Heart left ventricle (tissue), 16 donors: ENCODE data around the gene LIMS2. TPM values are rescaled to one million over a fixed set of nuclear protein-coding genes. Genes with fewer than 3 reads are reported as not detected.

Source experiments
- ATAC-seq, 4 donors: fragments of 200-7000 bp; cut with Tn5 transposase; one replicate each; pipeline ENCODE4 v1.9.1; 2020 to 2022; ENCODE audit warnings: moderate library complexity in 4 of 4, mild to moderate bottlenecking in 3 of 4, moderate number of reproducible peaks in 1 of 4
- DNase-seq, 5 donors: peaks; one replicate each; pipeline ENCODE4 v3.0.0-alpha.2; 2020
- H3K27ac ChIP-seq, 12 donors: fragments of 200-600 bp; sonication (generic) in 4 of 12; one replicate each; pipeline versions ENCODE4 v1.5.0 to v1.8.0; 2016 to 2022; ENCODE audit warnings: mild to moderate bottlenecking in 2 of 12
- H3K27me3 ChIP-seq, 9 donors: fragments of 200-600 bp; sonication (generic) in 2 of 9; one replicate each; pipeline versions ENCODE4 v1.5.1 to v1.8.0; 2016 to 2022; ENCODE audit warnings: mild to moderate bottlenecking in 3 of 9
- H3K36me3 ChIP-seq, 9 donors: fragments of 200-600 bp; sonication (generic) in 2 of 9; one replicate each; pipeline versions ENCODE4 v1.5.0 to v1.8.0; 2018 to 2022; ENCODE audit warnings: mild to moderate bottlenecking in 2 of 9
- H3K4me1 ChIP-seq, 12 donors: fragments of 200-600 bp; sonication (generic) in 4 of 12; one replicate each; pipeline versions ENCODE4 v1.5.0 to v1.8.0; 2016 to 2022; ENCODE audit warnings: mild to moderate bottlenecking in 3 of 12
- H3K4me3 ChIP-seq, 12 donors: fragments of 200-600 bp; sonication (generic) in 4 of 12; one replicate each; pipeline versions ENCODE4 v1.5.0 to v1.8.0; 2017 to 2022; ENCODE audit warnings: mild to moderate bottlenecking in 9 of 12, moderate library complexity in 4 of 12
- H3K9me3 ChIP-seq, 12 donors: fragments of 200-600 bp; sonication (generic) in 4 of 12; one replicate each; pipeline versions ENCODE4 v1.5.0 to v1.8.0; 2016 to 2022; ENCODE audit warnings: mild to moderate bottlenecking in 1 of 12
- CTCF ChIP-seq, 12 donors: fragments of 200-600 bp; sonication (generic) in 4 of 12; IDR thresholded peaks; one replicate each; pipeline versions ENCODE4 v1.5.0 to v1.8.0; 2018 to 2022; ENCODE audit warnings: antibody characterized with exemption in 12 of 12, mild to moderate bottlenecking in 5 of 12
- POLR2A ChIP-seq, 2 donors: fragments of 450-650 bp; IDR thresholded peaks; one replicate each; pipeline ENCODE4 v1.6.1; 2017; ENCODE audit warnings: antibody characterized with exemption in 2 of 2, mild to moderate bottlenecking in 2 of 2, moderate library complexity in 2 of 2
- WGBS, 4 donors: extraction: QIAGEN DNeasy Blood & Tissue Kit in 2 of 4; methylation state at CpG; one replicate each; pipeline versions ENCODE4 v1.1.5 to v1.1.7; 2013 to 2018; 5-methylcytosine and 5-hydroxymethylcytosine counted together
- intact Hi-C, 10 donors: fragments of 100-400 bp; cut with DNase I; formaldehyde crosslinking; loops; one replicate each; pipeline versions ENCODE4 v1.11.1 to v1.14.2; 2022
- polyA plus RNA-seq, 2 donors: library from polyadenylated mRNA; stranded (reverse); fragments of 200-250 nt; gene quantifications; one replicate each; pipeline ENCODE4 v1.2.3, GENCODE V29; 2013
- total RNA-seq, 9 donors: library from RNA; depleted of rRNA in 2 of 9; stranded (reverse); fragments of >200 nt in 2 of 9; fragmentation: NEBNext Ultra II Directional in 3 of 9; extraction: Animal tissue kit (Norgen Biotek cat#: 25700) in 3 of 9; gene quantifications; one replicate each; pipeline versions ENCODE4 v1.1.0 to v1.2.4, GENCODE V29; 2016 to 2023
- donor health status: ischemic (EF 13 %, LVEDD 7.1; RV severe dilation, severe dysfunction).
- donor health status: healthy with polysubstance abuse.
- donor health status: DM: no; HTN: yes; CAD: no.
- donor health status: DM: no; HTN: no; CAD: no.
- donor health status: ischemic (EF 25% LVEDD 6.9; RV normal size, moderate dysfunction).
- donor health status: ischemic (EF 25% LVEDD 5.7; RV mildly dilated, moderate dysfunction).
- donor health status: healthy.
- donor health status: DM: yes; HTN: yes; CAD: no.
- donor health status: ischemic (EF 35%, LVEDD 5.7; RV mildly dilated, moderate dysfunction).
- donor health status: nonischemic (EF 11% LVEDD 7.7; RV severe dilation, severe dysfunction).
- donor health status: DM: yes; HTN: yes; CAD: no.
- donor health status: PGD.
- donor health status: ischemic (EF 29% LVEDD 5.4; RV normal size, mild dysfunction).
- donor health status: nonischemic (EF 23%, LVEDD 6.1; RV moderate dilation, normal function).

Gene LIMS2
- total and polyA plus RNA-seq, 11 donors: 97.1 to 293 (median 158) TPM

- Histone ChIP-seq H3K36me3 (peaks cover 0 to under 1% (median 0%) of the 10 kb centered on the region in 9 donors), H3K27ac (peak overlapping the region in 5 of 12 donors; percentile 6 to 99 (median 18)), H3K4me1 (peaks cover 0 to 60% (median 43%) of the 10 kb centered on the region in 12 donors), H3K27me3 (peaks cover 0 to 26% (median 0%) of the 10 kb centered on the region in 9 donors), H3K9me3 (no peaks in the 10 kb centered on the region), H3K4me3 (no peak overlapping the region)
- no peak for TF ChIP-seq POLR2A (IDR thresholded peaks at IDR 0.05)
- no peak for TF ChIP-seq CTCF (IDR thresholded peaks at IDR 0.05)
- intact Hi-C loops: loop anchor here in 3 of 10 donors (2.0 to 10.0 kb wide), 4 partner anchors 28 to 85 kb away; no protein-coding TSS in a partner anchor
- WGBS, 4 donors: 48 to 72% (median 68%) methylated on average over 2 of the region's 2 CpGs
- DNase-seq (peak in 1 of 5 donors; percentile 54), ATAC-seq (peak in 1 of 4 donors; percentile 9)
Observed at GRCh38 chr2:127676906-127677305, 1.6 kb upstream of the LIMS2 start.

GRCh38 chr2:127674241-127675209 is 805 bp downstream of the LIMS2 start:
- WGBS, 4 donors: 2 to 5% (median 3%) methylated on average over 8 to 72 of the region's 72 CpGs

GRCh38 chr2:127673291-127674069 is 1.9 kb downstream of the LIMS2 start:
- peak; percentile 5 to 33 (median 19) for ATAC-seq
- peaks cover 0 to 26% (median 0%) of the 10 kb centered on the region in 9 donors for H3K27me3 ChIP-seq

More at GRCh38 chr2:127674241-127675209, 805 bp downstream of the LIMS2 start:
- DNase-seq (peak in 4 of 5 donors; percentile 68 to 78 (median 73)), ATAC-seq (peak; percentile 13 to 58 (median 32))
- peaks cover 0 to 26% (median 0%) of the 10 kb centered on the region in 9 donors for H3K27me3 ChIP-seq
- H3K36me3 ChIP-seq: peaks cover 0 to 4% (median 0%) of the 10 kb centered on the region in 9 donors
- H3K4me1 ChIP-seq: peaks cover 0 to 68% (median 42%) of the 10 kb centered on the region in 12 donors
- no peaks in the 10 kb centered on the region for H3K9me3 ChIP-seq
- H3K27ac ChIP-seq: peak overlapping the region; percentile 88 to 100 (median 96)
- TF ChIP-seq POLR2A (IDR thresholded peaks at IDR 0.05) (peak in 1 of 2 donors; percentile 41), CTCF (IDR thresholded peaks at IDR 0.05) (no peak)
- peak overlapping the region; percentile 69 to 98 (median 86) for H3K4me3 ChIP-seq
- intact Hi-C loops: loop anchor here in 5 of 10 donors (2.0 to 10.0 kb wide), 7 partner anchors 16 to 82 kb away; no protein-coding TSS in a partner anchor

More at GRCh38 chr2:127673291-127674069, 1.9 kb downstream of the LIMS2 start:
- no peaks in the 10 kb centered on the region for H3K9me3 ChIP-seq
- peaks cover 0 to 73% (median 47%) of the 10 kb centered on the region in 12 donors for H3K4me1 ChIP-seq
- intact Hi-C loops: loop anchor here in 4 of 10 donors (2.0 to 10.0 kb wide), 5 partner anchors 15 to 79 kb away; no protein-coding TSS in a partner anchor
- TF ChIP-seq POLR2A (IDR thresholded peaks at IDR 0.05) (no peak), CTCF (IDR thresholded peaks at IDR 0.05) (no peak)
- DNase-seq: peak in 1 of 5 donors; percentile 20
- WGBS, 4 donors: 25 to 37% (median 34%) methylated on average over 17 of the region's 17 CpGs
- H3K27ac ChIP-seq: peak overlapping the region; percentile 88 to 100 (median 96)
- peaks cover 0 to 4% (median 0%) of the 10 kb centered on the region in 9 donors for H3K36me3 ChIP-seq
- H3K4me3 ChIP-seq: peak overlapping the region; percentile 69 to 98 (median 86)
